ENCODE measurements around the gene SCYL1.

Gene SCYL1

DNA sequence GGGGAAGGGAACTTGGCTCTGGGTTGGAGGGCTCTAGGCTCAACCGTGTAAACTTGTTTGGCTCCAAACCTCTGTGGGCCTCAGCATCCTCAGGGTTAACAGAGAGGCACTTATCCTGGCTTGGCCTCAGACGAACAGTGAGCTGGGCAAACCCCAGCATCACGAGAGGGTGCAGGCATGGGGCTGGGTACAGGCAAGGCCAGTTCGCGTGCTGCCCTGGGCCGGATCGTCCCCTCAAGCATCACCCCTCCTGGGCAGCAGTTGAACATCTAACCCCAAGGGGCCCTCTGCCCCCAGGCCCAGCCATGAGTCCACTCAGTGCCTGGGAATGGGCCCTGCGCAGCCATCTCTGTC lies 52.9 kb downstream of the SCYL1 start:
- Histone ChIP-seq H3K79me2 (ENCODE audit: insufficient read depth, low read length) (peaks cover 29% of the 10 kb centered on the region), H2AFZ (ENCODE audit: low read depth, low read length) (no peak overlapping the region), H3K27ac (ENCODE audit: low read length) (peak overlapping the region; percentile 75; the same call in 1 of the 2 replicates), H3K36me3 (ENCODE audit: insufficient read depth, low read length) (peaks cover 46% of the 10 kb centered on the region), H3K4me1 (ENCODE audit: insufficient read depth, low read length) (peaks cover 50% of the 10 kb centered on the region), H3K9ac (ENCODE audit: low read depth, low read length) (peak overlapping the region; percentile 92; the same call in 1 of the 2 replicates), H3K9me3 (ENCODE audit: insufficient read depth, low read length, severe bottlenecking) (no peaks in the 10 kb centered on the region), H3K4me3 (ENCODE audit: low read depth in 1 of 2, low read length in 2 of 2) (no peak overlapping the region), H3K27me3 (ENCODE audit: insufficient read depth, low read length, poor library complexity) (no peaks in the 10 kb centered on the region), H4K20me1 (ENCODE audit: insufficient read depth, low read length) (peaks cover 27% of the 10 kb centered on the region), H3K4me2 (ENCODE audit: insufficient read depth, low read length) (peak overlapping the region; percentile 99)
- no peak for ATAC-seq (ENCODE audit: insufficient read depth, low read depth)
- TF ChIP-seq, protein P1, sequence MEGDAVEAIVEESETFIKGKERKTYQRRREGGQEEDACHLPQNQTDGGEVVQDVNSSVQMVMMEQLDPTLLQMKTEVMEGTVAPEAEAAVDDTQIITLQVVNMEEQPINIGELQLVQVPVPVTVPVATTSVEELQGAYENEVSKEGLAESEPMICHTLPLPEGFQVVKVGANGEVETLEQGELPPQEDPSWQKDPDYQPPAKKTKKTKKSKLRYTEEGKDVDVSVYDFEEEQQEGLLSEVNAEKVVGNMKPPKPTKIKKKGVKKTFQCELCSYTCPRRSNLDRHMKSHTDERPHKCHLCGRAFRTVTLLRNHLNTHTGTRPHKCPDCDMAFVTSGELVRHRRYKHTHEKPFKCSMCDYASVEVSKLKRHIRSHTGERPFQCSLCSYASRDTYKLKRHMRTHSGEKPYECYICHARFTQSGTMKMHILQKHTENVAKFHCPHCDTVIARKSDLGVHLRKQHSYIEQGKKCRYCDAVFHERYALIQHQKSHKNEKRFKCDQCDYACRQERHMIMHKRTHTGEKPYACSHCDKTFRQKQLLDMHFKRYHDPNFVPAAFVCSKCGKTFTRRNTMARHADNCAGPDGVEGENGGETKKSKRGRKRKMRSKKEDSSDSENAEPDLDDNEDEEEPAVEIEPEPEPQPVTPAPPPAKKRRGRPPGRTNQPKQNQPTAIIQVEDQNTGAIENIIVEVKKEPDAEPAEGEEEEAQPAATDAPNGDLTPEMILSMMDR (IDR thresholded peaks at IDR 0.05; ENCODE audit: borderline replicate concordance, extremely low read depth, low read length, poor library complexity, severe bottlenecking): no peak
- no peak for TF ChIP-seq EZH2 (IDR thresholded peaks at IDR 0.05; ENCODE audit: borderline replicate concordance, low read depth, low read length, severe bottlenecking)
- no peak for DNase-seq

GRCh38 chr11:65578134-65578533 lies 53.3 kb downstream of the SCYL1 start:
- Histone ChIP-seq H3K9ac (ENCODE audit: low read depth, low read length) (peak overlapping the region; percentile 13; the same call in 1 of the 2 replicates), H3K4me3 (ENCODE audit: low read depth in 1 of 2, low read length in 2 of 2) (no peak overlapping the region), H3K4me1 (ENCODE audit: insufficient read depth, low read length) (peaks cover 46% of the 10 kb centered on the region), H3K27ac (ENCODE audit: low read length) (peak overlapping the region; percentile 75; the same call in 1 of the 2 replicates), H3K4me2 (ENCODE audit: insufficient read depth, low read length) (0 out of 2 replicates have a peak overlapping the region, but pooled peaks have one; percentile 99), H3K9me3 (ENCODE audit: insufficient read depth, low read length, severe bottlenecking) (no peaks in the 10 kb centered on the region), H3K27me3 (ENCODE audit: insufficient read depth, low read length, poor library complexity) (no peaks in the 10 kb centered on the region), H4K20me1 (ENCODE audit: insufficient read depth, low read length) (peaks cover 23% of the 10 kb centered on the region), H3K79me2 (ENCODE audit: insufficient read depth, low read length) (peaks cover 25% of the 10 kb centered on the region), H3K36me3 (ENCODE audit: insufficient read depth, low read length) (peaks cover 46% of the 10 kb centered on the region), H2AFZ (ENCODE audit: low read depth, low read length) (no peak overlapping the region)
- TF ChIP-seq, protein P1 (IDR thresholded peaks at IDR 0.05; ENCODE audit: borderline replicate concordance, extremely low read depth, low read length, poor library complexity, severe bottlenecking): no peak
- no peak for TF ChIP-seq EZH2 (IDR thresholded peaks at IDR 0.05; ENCODE audit: borderline replicate concordance, low read depth, low read length, severe bottlenecking)
- no peak for DNase-seq
- ATAC-seq (ENCODE audit: insufficient read depth, low read depth): no peak

DNA sequence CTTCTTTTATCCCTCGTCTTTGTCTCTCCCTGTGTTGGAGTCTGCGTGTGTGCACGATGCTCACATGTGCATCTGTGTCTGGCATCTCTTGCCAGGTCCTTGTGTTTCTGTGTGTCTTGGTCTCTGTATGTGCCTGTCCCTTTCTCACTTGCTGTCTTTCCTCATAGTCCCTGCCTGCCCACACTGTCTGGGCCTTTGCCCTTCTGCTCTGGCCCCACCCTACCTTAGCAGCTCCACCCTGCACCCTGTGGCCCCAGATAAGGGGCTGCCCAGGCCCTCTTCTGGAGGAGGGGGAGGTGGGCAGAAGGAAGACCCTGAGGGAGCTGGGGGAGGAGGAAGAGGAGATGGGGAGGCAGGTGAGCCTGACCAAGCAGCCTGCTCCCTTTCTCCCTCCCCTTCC lies 53.8 kb downstream of the SCYL1 start:
- Histone ChIP-seq H3K27ac (ENCODE audit: low read length) (no peak overlapping the region), H4K20me1 (ENCODE audit: insufficient read depth, low read length) (peaks cover 18% of the 10 kb centered on the region), H3K4me3 (ENCODE audit: low read depth in 1 of 2, low read length in 2 of 2) (no peak overlapping the region), H3K27me3 (ENCODE audit: insufficient read depth, low read length, poor library complexity) (no peaks in the 10 kb centered on the region), H3K9ac (ENCODE audit: low read depth, low read length) (no peak overlapping the region), H3K79me2 (ENCODE audit: insufficient read depth, low read length) (peaks cover 20% of the 10 kb centered on the region), H3K4me2 (ENCODE audit: insufficient read depth, low read length) (0 out of 2 replicates have a peak overlapping the region, but pooled peaks have one; percentile 3), H3K36me3 (ENCODE audit: insufficient read depth, low read length) (peaks cover 42% of the 10 kb centered on the region), H2AFZ (ENCODE audit: low read depth, low read length) (no peak overlapping the region), H3K9me3 (ENCODE audit: insufficient read depth, low read length, severe bottlenecking) (no peaks in the 10 kb centered on the region), H3K4me1 (ENCODE audit: insufficient read depth, low read length) (peaks cover 41% of the 10 kb centered on the region)
- no peak for ATAC-seq (ENCODE audit: insufficient read depth, low read depth)
- no peak for DNase-seq
- TF ChIP-seq EZH2 (IDR thresholded peaks at IDR 0.05; ENCODE audit: borderline replicate concordance, low read depth, low read length, severe bottlenecking): no peak
- TF ChIP-seq, protein P1 (IDR thresholded peaks at IDR 0.05; ENCODE audit: borderline replicate concordance, extremely low read depth, low read length, poor library complexity, severe bottlenecking): no peak
